ENCODE results near the gene CLASP1. TPM values are rescaled to one million over a fixed set of nuclear protein-coding genes. Genes with fewer than 3 reads are reported as not detected.

Gene CLASP1
- total and polyA plus RNA-seq, 4 donors: 7.5 to 50.0 (median 21.9) TPM

DNA sequence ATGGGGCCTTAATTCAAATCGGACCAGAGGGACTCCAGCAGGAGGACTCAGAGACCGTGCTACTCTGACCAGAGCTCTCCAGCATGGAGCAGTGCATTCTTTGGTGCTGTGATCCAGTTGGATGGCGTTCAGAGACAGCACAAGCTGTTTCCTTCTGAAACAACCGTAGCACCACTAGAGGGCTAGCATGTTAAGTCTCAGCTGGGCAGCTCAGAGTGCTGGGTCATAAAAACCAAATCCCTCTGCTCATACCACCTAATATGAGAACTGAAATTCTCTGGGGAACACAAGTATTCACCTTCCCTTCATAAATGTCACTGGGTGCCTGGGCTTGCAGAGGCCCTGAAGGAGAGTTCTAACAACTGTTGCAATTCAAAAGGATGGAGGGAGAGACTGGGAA lies 266.5 kb downstream of the CLASP1 start:
- no peak for DNase-seq (ENCODE audit: low spot score)
- TF ChIP-seq HNF4G (IDR thresholded peaks at IDR 0.05) (no peak), HNF4A (conservative IDR thresholded peaks at IDR 0.05) (no peak), RAD21 (IDR thresholded peaks at IDR 0.05) (no peak), SP1 (IDR thresholded peaks at IDR 0.05) (no peak), RXRA (IDR thresholded peaks at IDR 0.05) (no peak), EGR1 (IDR thresholded peaks at IDR 0.05; ENCODE audit: low read depth in 2 of 2) (no peak), FOXA1 (IDR thresholded peaks at IDR 0.05) (no peak), JUND (IDR thresholded peaks at IDR 0.05) (no peak), GABPA (IDR thresholded peaks at IDR 0.05 in 1 of 2, conservative IDR thresholded peaks at IDR 0.05 in 1 of 2) (no peak), NR2F2 (IDR thresholded peaks at IDR 0.05) (no peak), YY1 (IDR thresholded peaks at IDR 0.05) (no peak)
- TF ChIP-seq, protein P1, sequence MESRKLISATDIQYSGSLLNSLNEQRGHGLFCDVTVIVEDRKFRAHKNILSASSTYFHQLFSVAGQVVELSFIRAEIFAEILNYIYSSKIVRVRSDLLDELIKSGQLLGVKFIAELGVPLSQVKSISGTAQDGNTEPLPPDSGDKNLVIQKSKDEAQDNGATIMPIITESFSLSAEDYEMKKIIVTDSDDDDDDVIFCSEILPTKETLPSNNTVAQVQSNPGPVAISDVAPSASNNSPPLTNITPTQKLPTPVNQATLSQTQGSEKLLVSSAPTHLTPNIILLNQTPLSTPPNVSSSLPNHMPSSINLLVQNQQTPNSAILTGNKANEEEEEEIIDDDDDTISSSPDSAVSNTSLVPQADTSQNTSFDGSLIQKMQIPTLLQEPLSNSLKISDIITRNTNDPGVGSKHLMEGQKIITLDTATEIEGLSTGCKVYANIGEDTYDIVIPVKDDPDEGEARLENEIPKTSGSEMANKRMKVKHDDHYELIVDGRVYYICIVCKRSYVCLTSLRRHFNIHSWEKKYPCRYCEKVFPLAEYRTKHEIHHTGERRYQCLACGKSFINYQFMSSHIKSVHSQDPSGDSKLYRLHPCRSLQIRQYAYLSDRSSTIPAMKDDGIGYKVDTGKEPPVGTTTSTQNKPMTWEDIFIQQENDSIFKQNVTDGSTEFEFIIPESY (IDR thresholded peaks at IDR 0.05): no peak
- Histone ChIP-seq H3K4me1 (ENCODE audit: control insufficient read depth in 4 of 4, insufficient read depth in 4 of 4, low read length in 3 of 4) (no peaks in the 10 kb centered on the region), H3K36me3 (ENCODE audit: control insufficient read depth in 4 of 4, insufficient read depth in 3 of 4, low read depth in 1 of 4, low read length in 3 of 4) (peaks cover 12 to 78% (median 52%) of the 10 kb centered on the region in 4 donors), H3K9me3 (ENCODE audit: control insufficient read depth in 4 of 4, low read length in 3 of 4) (no peaks in the 10 kb centered on the region), H3K27me3 (ENCODE audit: control insufficient read depth in 4 of 4, insufficient read depth in 4 of 4, low read length in 3 of 4) (no peaks in the 10 kb centered on the region), H3K27ac (ENCODE audit: low read depth in 1 of 2, low read length in 2 of 2) (no peak overlapping the region), H3K9ac (ENCODE audit: low read depth in 1 of 2, low read length in 2 of 2) (no peak overlapping the region), H3K4me3 (ENCODE audit: low read depth in 1 of 3, low read length in 3 of 3) (no peak overlapping the region)
- 97% methylated on average over 4 of the region's 4 CpGs for WGBS

- 89% methylated on average over 5 of the region's 5 CpGs for WGBS
Measured at GRCh38 chr2:121377646-121378045, 271.6 kb downstream of the CLASP1 start.

More at GRCh38 chr2:121377646-121378045, 271.6 kb downstream of the CLASP1 start:
- no peak overlapping the region for H3K4me3 ChIP-seq (ENCODE audit: low read depth in 1 of 3, low read length in 3 of 3)
- TF ChIP-seq YY1 (IDR thresholded peaks at IDR 0.05) (no peak), NR2F2 (IDR thresholded peaks at IDR 0.05) (no peak), ATF3 (IDR thresholded peaks at IDR 0.05) (no peak), HNF4G (IDR thresholded peaks at IDR 0.05) (no peak), GABPA (IDR thresholded peaks at IDR 0.05 in 1 of 2, conservative IDR thresholded peaks at IDR 0.05 in 1 of 2) (no peak), JUND (IDR thresholded peaks at IDR 0.05) (no peak), FOXA1 (IDR thresholded peaks at IDR 0.05) (no peak), TAF1 (conservative IDR thresholded peaks at IDR 0.05) (no peak)
- TF ChIP-seq, protein P2, sequence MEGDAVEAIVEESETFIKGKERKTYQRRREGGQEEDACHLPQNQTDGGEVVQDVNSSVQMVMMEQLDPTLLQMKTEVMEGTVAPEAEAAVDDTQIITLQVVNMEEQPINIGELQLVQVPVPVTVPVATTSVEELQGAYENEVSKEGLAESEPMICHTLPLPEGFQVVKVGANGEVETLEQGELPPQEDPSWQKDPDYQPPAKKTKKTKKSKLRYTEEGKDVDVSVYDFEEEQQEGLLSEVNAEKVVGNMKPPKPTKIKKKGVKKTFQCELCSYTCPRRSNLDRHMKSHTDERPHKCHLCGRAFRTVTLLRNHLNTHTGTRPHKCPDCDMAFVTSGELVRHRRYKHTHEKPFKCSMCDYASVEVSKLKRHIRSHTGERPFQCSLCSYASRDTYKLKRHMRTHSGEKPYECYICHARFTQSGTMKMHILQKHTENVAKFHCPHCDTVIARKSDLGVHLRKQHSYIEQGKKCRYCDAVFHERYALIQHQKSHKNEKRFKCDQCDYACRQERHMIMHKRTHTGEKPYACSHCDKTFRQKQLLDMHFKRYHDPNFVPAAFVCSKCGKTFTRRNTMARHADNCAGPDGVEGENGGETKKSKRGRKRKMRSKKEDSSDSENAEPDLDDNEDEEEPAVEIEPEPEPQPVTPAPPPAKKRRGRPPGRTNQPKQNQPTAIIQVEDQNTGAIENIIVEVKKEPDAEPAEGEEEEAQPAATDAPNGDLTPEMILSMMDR (IDR thresholded peaks at IDR 0.05; ENCODE audit: low read depth, low read length, missing input control): no peak
- TF ChIP-seq, protein P1 (IDR thresholded peaks at IDR 0.05): no peak
- TF ChIP-seq, protein P3, sequence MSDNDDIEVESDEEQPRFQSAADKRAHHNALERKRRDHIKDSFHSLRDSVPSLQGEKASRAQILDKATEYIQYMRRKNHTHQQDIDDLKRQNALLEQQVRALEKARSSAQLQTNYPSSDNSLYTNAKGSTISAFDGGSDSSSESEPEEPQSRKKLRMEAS (IDR thresholded peaks at IDR 0.05): no peak
- no peak overlapping the region for H3K27ac ChIP-seq (ENCODE audit: low read depth in 1 of 2, low read length in 2 of 2)
- peaks cover 14 to 54% (median 41%) of the 10 kb centered on the region in 4 donors for H3K36me3 ChIP-seq (ENCODE audit: control insufficient read depth in 4 of 4, insufficient read depth in 3 of 4, low read depth in 1 of 4, low read length in 3 of 4)
- no peaks in the 10 kb centered on the region for H3K27me3 ChIP-seq (ENCODE audit: control insufficient read depth in 4 of 4, insufficient read depth in 4 of 4, low read length in 3 of 4)
- H3K4me1 ChIP-seq (ENCODE audit: control insufficient read depth in 4 of 4, insufficient read depth in 4 of 4, low read length in 3 of 4): no peaks in the 10 kb centered on the region
- H3K9ac ChIP-seq (ENCODE audit: low read depth in 1 of 2, low read length in 2 of 2): no peak overlapping the region
- DNase-seq (ENCODE audit: low spot score): no peak
- no peaks in the 10 kb centered on the region for H3K9me3 ChIP-seq (ENCODE audit: control insufficient read depth in 4 of 4, low read length in 3 of 4)
